MCF 10A (cell line): ENCODE results near the gene BMPR1A. TPM values are rescaled to one million over a fixed set of nuclear protein-coding genes. Genes with fewer than 3 reads are reported as not detected.

ENCODE experiments used
- BruUV-seq: library from RNA; stranded (reverse); fragments of 400-500 nt; replicated peaks from 2 replicates; lab custom pipeline; 2021; lab: Mats Ljungman, UMichigan
- CTCF ChIA-PET: fragments of 300-600 bp; sonication (Branson Sonifier 250); formaldehyde crosslinking; extraction: SDS; loops from one replicate; lab custom pipeline; 2021; ENCODE audit warnings: antibody characterized with exemption, inconsistent platforms; lab: Yijun Ruan, JAX
- POLR2A ChIA-PET: fragments of 300-600, 350-650 bp; sonication (Branson Sonifier 250); formaldehyde crosslinking; extraction: SDS; loops from one replicate; lab custom pipeline; 2020; ENCODE audit warnings: antibody characterized with exemption, inconsistent platforms; lab: Yijun Ruan, JAX
- DNase-seq: peaks from one replicate; pipeline ENCODE4 v3.0.0-alpha.2; 2018; ENCODE audit not compliant: unreplicated experiment
- H3K27ac Mint-ChIP-seq: one replicate; pipeline ENCODE4 v1.8.0; 2022; ENCODE audit warnings: mild to moderate bottlenecking, low read depth, mixed read lengths; ENCODE audit not compliant: unreplicated experiment
- H3K27me3 Mint-ChIP-seq: one replicate; pipeline ENCODE4 v1.8.0; 2022; ENCODE audit warnings: mixed read lengths; ENCODE audit not compliant: insufficient read depth, unreplicated experiment
- H3K36me3 Mint-ChIP-seq: one replicate; pipeline ENCODE4 v1.8.0; 2022; ENCODE audit warnings: mild to moderate bottlenecking, moderate library complexity, mixed read lengths; ENCODE audit not compliant: insufficient read depth, unreplicated experiment
- H3K4me1 Mint-ChIP-seq: one replicate; pipeline ENCODE4 v1.8.0; 2022; ENCODE audit warnings: mixed read lengths; ENCODE audit not compliant: insufficient read depth, unreplicated experiment
- H3K4me3 Mint-ChIP-seq: one replicate; pipeline ENCODE4 v1.8.0; 2022; ENCODE audit warnings: mild to moderate bottlenecking, moderate library complexity, mixed read lengths; ENCODE audit not compliant: unreplicated experiment
- H3K9me3 Mint-ChIP-seq: one replicate; pipeline ENCODE4 v1.8.0; 2022; ENCODE audit warnings: mixed read lengths; ENCODE audit not compliant: unreplicated experiment
- CTCF ChIP-seq: fragments of 200-600 bp; IDR thresholded peaks from one replicate; pipeline ENCODE4 v1.8.0; 2022; ENCODE audit warnings: antibody characterized with exemption, mild to moderate bottlenecking; ENCODE audit not compliant: unreplicated experiment
- intact Hi-C: fragments of 100-400 bp; cut with micrococcal nuclease; formaldehyde crosslinking; loops from 2 replicates; pipeline ENCODE4 v1.14.1; 2022
- total RNA-seq: library from RNA; stranded (reverse); gene quantifications from 2 replicates; pipeline ENCODE4 v1.2.3, GENCODE V29; 2022

BMPR1A gene
- total RNA-seq, 1 experiment from 2014 or later = 27.3 TPM

- no peak for TF ChIP-seq CTCF
- peak; percentile 42 for DNase-seq
- no peaks in the 10 kb centered on the region for H3K4me1 Mint-ChIP-seq
- no peaks in the 10 kb centered on the region for H3K9me3 Mint-ChIP-seq
- ChIA-PET CTCF (no interaction called here), POLR2A (interaction anchor here (0.7 to 1.5 kb wide), 3 partner anchors 15 to 24 kb away, joined by 3 to 4 read pairs (median 3); partner anchors contain the start of gene ADIRF)
- H3K36me3 Mint-ChIP-seq = no peaks in the 10 kb centered on the region
- H3K27ac Mint-ChIP-seq = no peak overlapping the region
- no peak overlapping the region for H3K4me3 Mint-ChIP-seq
- no peaks in the 10 kb centered on the region for H3K27me3 Mint-ChIP-seq
- intact Hi-C loops = no loop called here
- no TSS peak for BruUV-seq
Measured at GRCh38 chr10:86944471-86944870, 188.1 kb downstream of the BMPR1A start.

GRCh38 chr10:86944907-86945306 is 188.5 kb downstream of the BMPR1A start:
- Mint-ChIP-seq H3K27ac (no peak overlapping the region), H3K4me1 (no peaks in the 10 kb centered on the region), H3K36me3 (no peaks in the 10 kb centered on the region), H3K27me3 (no peaks in the 10 kb centered on the region), H3K9me3 (no peaks in the 10 kb centered on the region), H3K4me3 (no peak overlapping the region)
- no peak for DNase-seq
- ChIA-PET CTCF (no interaction called here), POLR2A (interaction anchor here (1.0 to 1.5 kb wide), 2 partner anchors 22 to 24 kb away, joined by 3 to 4 read pairs; partner anchors contain the start of gene ADIRF)
- no peak for TF ChIP-seq CTCF
- intact Hi-C loops = no loop called here
- BruUV-seq = no TSS peak

GRCh38 chr10:86945361-86946212 is 189.2 kb downstream of the BMPR1A start:
- ChIA-PET POLR2A (interaction anchor here (0.5 to 1.0 kb wide), 3 partner anchors 21 to 134 kb away, joined by 3 read pairs; no protein-coding TSS in a partner anchor), CTCF (interaction anchor here (0.9 to 1.5 kb wide), 4 partner anchors 14 to 159 kb away, joined by 3 to 5 read pairs (median 4); no protein-coding TSS in a partner anchor)
- no peak for TF ChIP-seq CTCF
- no peak overlapping the region for H3K27ac Mint-ChIP-seq
- H3K4me3 Mint-ChIP-seq = no peak overlapping the region
- no TSS peak for BruUV-seq
- no peaks in the 10 kb centered on the region for H3K36me3 Mint-ChIP-seq
- no peaks in the 10 kb centered on the region for H3K4me1 Mint-ChIP-seq
- DNase-seq = peak; percentile 78
- intact Hi-C loops = no loop called here
- H3K9me3 Mint-ChIP-seq = no peaks in the 10 kb centered on the region
- H3K27me3 Mint-ChIP-seq = no peaks in the 10 kb centered on the region
